Measurements from ENCODE around the gene CLPTM1.

DNA sequence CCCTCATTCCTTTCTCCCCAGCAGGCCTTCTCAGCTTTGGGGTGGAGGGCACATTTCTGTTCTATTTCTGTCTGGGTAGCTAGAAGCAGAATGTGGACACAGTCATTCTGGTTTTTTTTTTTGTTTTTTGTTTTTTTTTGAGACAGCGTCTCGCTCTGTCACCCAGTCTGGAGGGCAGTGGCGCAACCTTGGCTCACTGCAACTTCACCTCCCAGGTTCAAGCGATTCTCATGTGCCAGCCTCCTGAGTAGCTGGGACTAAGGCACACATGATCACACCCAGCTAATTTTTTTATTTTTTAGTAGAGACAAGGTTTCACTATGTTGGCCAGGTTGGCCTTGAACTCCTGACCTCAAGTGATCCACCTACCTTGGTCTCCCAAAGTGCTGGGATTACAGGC, 20.3 kb downstream of the CLPTM1 start:
- TF ChIP-seq, protein P1, sequence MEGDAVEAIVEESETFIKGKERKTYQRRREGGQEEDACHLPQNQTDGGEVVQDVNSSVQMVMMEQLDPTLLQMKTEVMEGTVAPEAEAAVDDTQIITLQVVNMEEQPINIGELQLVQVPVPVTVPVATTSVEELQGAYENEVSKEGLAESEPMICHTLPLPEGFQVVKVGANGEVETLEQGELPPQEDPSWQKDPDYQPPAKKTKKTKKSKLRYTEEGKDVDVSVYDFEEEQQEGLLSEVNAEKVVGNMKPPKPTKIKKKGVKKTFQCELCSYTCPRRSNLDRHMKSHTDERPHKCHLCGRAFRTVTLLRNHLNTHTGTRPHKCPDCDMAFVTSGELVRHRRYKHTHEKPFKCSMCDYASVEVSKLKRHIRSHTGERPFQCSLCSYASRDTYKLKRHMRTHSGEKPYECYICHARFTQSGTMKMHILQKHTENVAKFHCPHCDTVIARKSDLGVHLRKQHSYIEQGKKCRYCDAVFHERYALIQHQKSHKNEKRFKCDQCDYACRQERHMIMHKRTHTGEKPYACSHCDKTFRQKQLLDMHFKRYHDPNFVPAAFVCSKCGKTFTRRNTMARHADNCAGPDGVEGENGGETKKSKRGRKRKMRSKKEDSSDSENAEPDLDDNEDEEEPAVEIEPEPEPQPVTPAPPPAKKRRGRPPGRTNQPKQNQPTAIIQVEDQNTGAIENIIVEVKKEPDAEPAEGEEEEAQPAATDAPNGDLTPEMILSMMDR (IDR thresholded peaks at IDR 0.05), result no peak
- TF ChIP-seq POLR2A (IDR thresholded peaks at IDR 0.05), result no peak
- no peak for TF ChIP-seq EP300 (IDR thresholded peaks at IDR 0.05)

Measured in ovary (tissue), 3 donors.